ENCODE results near the gene CDK2AP2.
"Not testable (repeated sequence)": the region's sequence is repeated elsewhere in the genome, so short reads cannot be mapped to it uniquely, and the experiment has no call there.

The CDK2AP2 gene

GRCh38 chr11:67548555-67549110, 40.7 kb upstream of the CDK2AP2 start:
- Histone ChIP-seq H3K4me2 (ENCODE audit: low read length) (no peak overlapping the region), H3K27me3 (ENCODE audit: low read depth, low read length) (peaks cover 11% of the 10 kb centered on the region), H3K4me1 (ENCODE audit: low read length) (no peaks in the 10 kb centered on the region), H3K9ac (ENCODE audit: low read length) (no peak overlapping the region), H3K9me3 (ENCODE audit: insufficient read depth, low read length) (peaks cover 12% of the 10 kb centered on the region; the same call in 1 of the 2 replicates), H3K27ac (ENCODE audit: low read length) (no peak overlapping the region), H3K36me3 (replicated peaks; ENCODE audit: low read depth, low read length) (no peaks in the 10 kb centered on the region), H3K79me2 (ENCODE audit: low read length) (no peaks in the 10 kb centered on the region), H4K20me1 (ENCODE audit: insufficient read depth, low read length) (no peaks in the 10 kb centered on the region), H3K4me3 (ENCODE audit: low read length) (no peak overlapping the region), H2AFZ (ENCODE audit: low read depth, low read length) (no peak overlapping the region)
- TF ChIP-seq CTCF (IDR thresholded peaks at IDR 0.05; ENCODE audit: low read depth, low read length) (no peak), EZH2phosphoT487 (IDR thresholded peaks at IDR 0.05; ENCODE audit: low read depth) (no peak)

GRCh38 chr11:67548112-67548511, 40.1 kb upstream of the CDK2AP2 start:
- not testable (repeated sequence) for H3K4me1 ChIP-seq (ENCODE audit: low read length); H3K4me3 ChIP-seq (ENCODE audit: low read length); H3K36me3 ChIP-seq (replicated peaks; ENCODE audit: low read depth, low read length); H2AFZ ChIP-seq (ENCODE audit: low read depth, low read length); H4K20me1 ChIP-seq (ENCODE audit: insufficient read depth, low read length); H3K9ac ChIP-seq (ENCODE audit: low read length); H3K4me2 ChIP-seq (ENCODE audit: low read length); H3K79me2 ChIP-seq (ENCODE audit: low read length); H3K27ac ChIP-seq (ENCODE audit: low read length)
- peaks cover 11% of the 10 kb centered on the region for H3K27me3 ChIP-seq (ENCODE audit: low read depth, low read length)
- H3K9me3 ChIP-seq (ENCODE audit: insufficient read depth, low read length) = peaks cover 12% of the 10 kb centered on the region; the same call in 1 of the 2 replicates

- Histone ChIP-seq H3K4me1 (ENCODE audit: low read length) (no peaks in the 10 kb centered on the region), H3K9ac (ENCODE audit: low read length) (no peak overlapping the region), H2AFZ (ENCODE audit: low read depth, low read length) (no peak overlapping the region)
Measured at GRCh38 chr11:67545280-67545679, 37.3 kb upstream of the CDK2AP2 start.

GRCh38 chr11:67544616-67545242, 36.8 kb upstream of the CDK2AP2 start:
- Histone ChIP-seq H3K79me2 (ENCODE audit: low read length) (no peaks in the 10 kb centered on the region), H3K4me2 (ENCODE audit: low read length) (no peak overlapping the region), H2AFZ (ENCODE audit: low read depth, low read length) (no peak overlapping the region), H3K27ac (ENCODE audit: low read length) (no peak overlapping the region), H3K9ac (ENCODE audit: low read length) (no peak overlapping the region), H3K36me3 (replicated peaks; ENCODE audit: low read depth, low read length) (no peaks in the 10 kb centered on the region), H4K20me1 (ENCODE audit: insufficient read depth, low read length) (no peaks in the 10 kb centered on the region), H3K9me3 (ENCODE audit: insufficient read depth, low read length) (no peaks in the 10 kb centered on the region), H3K27me3 (ENCODE audit: low read depth, low read length) (peaks cover 9% of the 10 kb centered on the region), H3K4me3 (ENCODE audit: low read length) (no peak overlapping the region), H3K4me1 (ENCODE audit: low read length) (no peaks in the 10 kb centered on the region)
- TF ChIP-seq CTCF (IDR thresholded peaks at IDR 0.05; ENCODE audit: low read depth, low read length) (no peak), EZH2phosphoT487 (IDR thresholded peaks at IDR 0.05; ENCODE audit: low read depth) (no peak)

More at GRCh38 chr11:67545280-67545679, 37.3 kb upstream of the CDK2AP2 start:
- Histone ChIP-seq H3K36me3 (replicated peaks; ENCODE audit: low read depth, low read length) (no peaks in the 10 kb centered on the region), H3K9me3 (ENCODE audit: insufficient read depth, low read length) (0 out of 2 replicates have a peak, but pooled peaks cover 4% of the 10 kb centered on the region), H3K27ac (ENCODE audit: low read length) (no peak overlapping the region), H3K79me2 (ENCODE audit: low read length) (no peaks in the 10 kb centered on the region), H4K20me1 (ENCODE audit: insufficient read depth, low read length) (no peaks in the 10 kb centered on the region), H3K27me3 (ENCODE audit: low read depth, low read length) (peaks cover 11% of the 10 kb centered on the region), H3K4me3 (ENCODE audit: low read length) (no peak overlapping the region), H3K4me2 (ENCODE audit: low read length) (no peak overlapping the region)
- no peak for TF ChIP-seq EZH2phosphoT487 (IDR thresholded peaks at IDR 0.05; ENCODE audit: low read depth)
- TF ChIP-seq CTCF (IDR thresholded peaks at IDR 0.05; ENCODE audit: low read depth, low read length) = no peak
